ENCODE results near the gene RGPD8.

The RGPD8 gene

GRCh38 chr2:112340475-112341267 is 92.8 kb downstream of the RGPD8 start:
- H3K27ac ChIP-seq: peak overlapping the region; percentile 31
- DNase-seq (ENCODE audit: low read depth, low spot score): peak; percentile 14

GRCh38 chr2:112339986-112340385 is 93.5 kb downstream of the RGPD8 start:
- DNase-seq (ENCODE audit: low read depth, low spot score): no peak
- H3K27ac ChIP-seq: peak overlapping the region; percentile 31

- no peak for DNase-seq (ENCODE audit: low read depth, low spot score)
- H3K27ac ChIP-seq: no peak overlapping the region
Measured at GRCh38 chr2:112335600-112335999, 97.8 kb downstream of the RGPD8 start.

- no peak for DNase-seq (ENCODE audit: low read depth, low spot score)
- no peak overlapping the region for H3K27ac ChIP-seq
Measured at GRCh38 chr2:112332123-112332696, 101.2 kb downstream of the RGPD8 start.

- DNase-seq (ENCODE audit: low read depth, low spot score): no peak
Measured at GRCh38 chr2:112322919-112323318, 110.5 kb downstream of the RGPD8 start.

DNA sequence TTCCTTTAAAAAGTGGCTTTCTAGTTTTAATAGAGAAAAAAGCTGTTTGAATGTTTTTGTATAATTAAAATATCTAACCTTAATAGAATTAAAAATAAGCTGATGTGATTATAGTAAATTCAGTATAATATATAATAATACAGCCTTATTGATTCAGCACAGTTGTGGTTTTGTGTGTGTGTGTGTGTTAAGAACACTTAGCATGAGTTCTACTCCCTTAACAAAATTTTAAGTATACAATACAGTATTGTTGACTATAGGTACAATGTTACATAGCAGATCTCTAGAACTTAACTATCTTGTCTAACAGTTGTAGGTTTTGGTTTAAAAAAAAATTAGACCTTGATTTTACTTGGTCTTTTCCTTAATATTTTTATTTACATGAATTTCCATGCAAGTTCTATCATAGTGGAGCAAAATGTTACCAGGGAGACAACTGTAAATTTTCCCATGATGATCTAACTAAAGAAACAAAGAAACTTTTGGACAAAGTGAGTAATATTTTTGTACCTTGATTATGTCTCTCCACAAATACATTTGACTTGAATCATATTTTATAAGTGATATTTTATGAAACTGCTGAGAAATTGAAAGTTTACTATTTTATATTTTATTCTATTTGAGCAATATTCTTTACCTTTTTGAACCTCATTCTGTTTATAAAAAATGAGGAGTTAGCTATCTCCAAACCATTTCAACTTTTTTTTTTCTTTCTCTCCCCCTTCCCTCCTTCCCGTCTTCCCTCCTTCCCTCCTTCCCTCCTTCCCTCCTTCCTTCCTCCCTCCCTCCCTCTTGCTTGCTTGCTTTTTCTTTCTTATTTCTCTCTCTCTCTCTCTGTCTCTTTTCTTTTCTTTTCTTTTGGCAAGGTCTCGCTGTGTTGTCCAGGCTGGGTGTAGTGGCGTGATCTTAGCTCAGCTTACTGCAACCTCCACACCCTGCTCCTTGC is 111.8 kb downstream of the RGPD8 start:
- H3K27ac ChIP-seq: no peak overlapping the region

More at GRCh38 chr2:112322919-112323318, 110.5 kb downstream of the RGPD8 start:
- H3K27ac ChIP-seq: no peak overlapping the region

More for the DNA sequence above, 111.8 kb downstream of the RGPD8 start:
- DNase-seq (ENCODE audit: low read depth, low spot score): no peak
